Body of pancreas (tissue), 4 donors: ENCODE data around the gene TMEM201.

Experiments used
- POLR2A ChIP-seq, 3 donors: fragments of 450-650 bp; IDR thresholded peaks; one replicate each; pipeline ENCODE4 v1.6.1; 2016; ENCODE audit warnings: antibody characterized with exemption in 3 of 3, mild to moderate bottlenecking in 2 of 3
- TF ChIP-seq, protein P1 (sequence below), 7 experiments: fragments of 450-650 bp in 4 of 7; fragments of 200-600 bp in 3 of 7; sonication (generic) in 3 of 7; IDR thresholded peaks; one replicate each; pipeline ENCODE4 v1.5.1; 2016 to 2019; ENCODE audit warnings: antibody characterized with exemption in 7 of 7

GRCh38 chr1:9651220-9651564 is 62.5 kb downstream of the TMEM201 start:
- TF ChIP-seq, protein P1, sequence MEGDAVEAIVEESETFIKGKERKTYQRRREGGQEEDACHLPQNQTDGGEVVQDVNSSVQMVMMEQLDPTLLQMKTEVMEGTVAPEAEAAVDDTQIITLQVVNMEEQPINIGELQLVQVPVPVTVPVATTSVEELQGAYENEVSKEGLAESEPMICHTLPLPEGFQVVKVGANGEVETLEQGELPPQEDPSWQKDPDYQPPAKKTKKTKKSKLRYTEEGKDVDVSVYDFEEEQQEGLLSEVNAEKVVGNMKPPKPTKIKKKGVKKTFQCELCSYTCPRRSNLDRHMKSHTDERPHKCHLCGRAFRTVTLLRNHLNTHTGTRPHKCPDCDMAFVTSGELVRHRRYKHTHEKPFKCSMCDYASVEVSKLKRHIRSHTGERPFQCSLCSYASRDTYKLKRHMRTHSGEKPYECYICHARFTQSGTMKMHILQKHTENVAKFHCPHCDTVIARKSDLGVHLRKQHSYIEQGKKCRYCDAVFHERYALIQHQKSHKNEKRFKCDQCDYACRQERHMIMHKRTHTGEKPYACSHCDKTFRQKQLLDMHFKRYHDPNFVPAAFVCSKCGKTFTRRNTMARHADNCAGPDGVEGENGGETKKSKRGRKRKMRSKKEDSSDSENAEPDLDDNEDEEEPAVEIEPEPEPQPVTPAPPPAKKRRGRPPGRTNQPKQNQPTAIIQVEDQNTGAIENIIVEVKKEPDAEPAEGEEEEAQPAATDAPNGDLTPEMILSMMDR (IDR thresholded peaks at IDR 0.05): no peak
- TF ChIP-seq POLR2A (IDR thresholded peaks at IDR 0.05): no peak
